Measurements from ENCODE around the gene LCE3E.

Gene LCE3E

DNA sequence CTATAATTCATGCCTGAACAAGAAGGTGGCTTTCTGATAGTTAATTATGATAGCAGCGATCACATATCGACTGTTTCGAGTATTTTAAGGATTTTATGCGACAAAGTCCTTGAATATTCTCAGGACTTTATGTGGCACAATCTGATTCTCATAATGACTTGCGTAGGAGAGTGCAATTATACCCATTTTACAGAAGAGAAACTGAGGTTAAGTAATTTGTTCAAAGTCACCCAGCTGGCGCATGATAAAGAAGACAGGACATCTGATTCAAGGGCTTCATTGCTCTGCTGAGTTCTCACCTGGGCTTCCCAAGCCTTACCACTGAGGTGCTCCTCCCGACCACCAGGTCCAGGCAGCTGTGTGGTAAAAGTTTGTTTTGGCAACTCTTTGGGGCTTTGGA is 50.5 kb downstream of the LCE3E start:
- Histone ChIP-seq H3K9me3 (ENCODE audit: control insufficient read depth, low read length) (no peaks in the 10 kb centered on the region), H3K36me3 (ENCODE audit: control insufficient read depth, insufficient read depth, low read length, severe bottlenecking) (no peaks in the 10 kb centered on the region), H3K4me1 (ENCODE audit: control insufficient read depth, insufficient read depth, low read length) (no peaks in the 10 kb centered on the region), H3K9ac (ENCODE audit: low read length) (no peak overlapping the region), H3K4me3 (ENCODE audit: low read length) (no peak overlapping the region), H3K27me3 (replicated peaks; ENCODE audit: control insufficient read depth, insufficient read depth, low read length) (peaks cover 47% of the 10 kb centered on the region)
- no peak for DNase-seq (ENCODE audit: low read depth)

Measured in adipocyte (in vitro differentiated cells).